Endothelial cell of umbilical vein (primary cell): ENCODE results near the gene SLC8A1. TPM values are rescaled to one million over a fixed set of nuclear protein-coding genes. Genes with fewer than 3 reads are reported as not detected.

Source experiments
- BruUV-seq: library from RNA; stranded (reverse); fragments of 400-500 nt; replicated peaks from 2 replicates; lab custom pipeline; 2021; lab: Mats Ljungman, UMichigan
- CTCF ChIA-PET: fragments of 300-600, 350-600 bp; sonication (Branson Sonifier 250); formaldehyde crosslinking; loops from one replicate; lab custom pipeline; 2021; ENCODE audit warnings: antibody characterized with exemption, inconsistent platforms; lab: Charles Lee
- POLR2A ChIA-PET: fragments of 300-600, 350-600 bp; sonication (Branson Sonifier 250); formaldehyde crosslinking; loops from one replicate; lab custom pipeline; 2021; ENCODE audit warnings: antibody characterized with exemption, inconsistent platforms; lab: Charles Lee
- DNase-seq: peaks from one replicate; pipeline ENCODE4 v3.0.0-alpha.2; 2011; ENCODE audit warnings: low read depth, low spot score
- FAIRE-seq: peaks from 2 replicates; lab custom pipeline; 2011; peaks lifted over from hg19 to GRCh38; lab: Jason Lieb, UNC
- H2AFZ ChIP-seq: 2 replicates; pipeline ENCODE4 v1.6.0; 2012; ENCODE audit warnings: low read depth, low read length, control low read depth, inconsistent platforms
- H3K27ac ChIP-seq: 2 replicates; pipeline ENCODE4 v1.5.1; 2011; ENCODE audit warnings: low read depth, mild to moderate bottlenecking, control low read depth, low read length, moderate library complexity; ENCODE audit not compliant: insufficient read depth
- H3K27me3 ChIP-seq, 2 experiments: 2 replicates each; pipeline versions ENCODE4 v1.6.0 to v1.6.1; 2011; ENCODE audit warnings: low read length in 2 of 2, mixed read lengths in 1 of 2; ENCODE audit not compliant: control insufficient read depth in 2 of 2, insufficient read depth in 2 of 2
- H3K36me3 ChIP-seq, 2 experiments: 2 replicates in 1 of 2; 3 replicates in 1 of 2; pipeline ENCODE4 v1.5.1; 2011; ENCODE audit warnings: low read length in 2 of 2, mild to moderate bottlenecking in 1 of 2, moderate library complexity in 1 of 2; ENCODE audit not compliant: control insufficient read depth in 2 of 2, insufficient read depth in 2 of 2; ENCODE audit errors: extremely low read depth in 1 of 2
- H3K4me1 ChIP-seq: 3 replicates; pipeline ENCODE4 v1.5.1; 2011; ENCODE audit warnings: mild to moderate bottlenecking, low read length; ENCODE audit not compliant: control insufficient read depth, insufficient read depth; ENCODE audit errors: extremely low read depth
- H3K4me2 ChIP-seq: 2 replicates; pipeline ENCODE4 v1.6.1; 2011; ENCODE audit warnings: low read length, control low read depth, mixed read lengths; ENCODE audit not compliant: insufficient read depth
- H3K4me3 ChIP-seq, 3 experiments: fragments of 200-600 bp in 1 of 3; sonication (generic), shearing (Covaris generic) in 1 of 3; replicated peaks in 1 of 3; 2 replicates each; pipeline ENCODE4 v1.5.1; 2011 to 2016; ENCODE audit warnings: control low read depth in 3 of 3, low read length in 3 of 3, mild to moderate bottlenecking in 2 of 3, inconsistent platforms in 1 of 3, low read depth in 1 of 3, moderate library complexity in 1 of 3; ENCODE audit not compliant: insufficient read depth in 1 of 3
- H3K79me2 ChIP-seq: 2 replicates; pipeline ENCODE4 v1.6.0; 2012; ENCODE audit warnings: low read length, inconsistent platforms; ENCODE audit not compliant: control insufficient read depth, insufficient read depth
- H3K9ac ChIP-seq: replicated peaks from 2 replicates; pipeline ENCODE3; 2011; ENCODE audit warnings: low read length, control low read depth; ENCODE audit not compliant: insufficient read depth; ENCODE audit errors: extremely low read depth
- H3K9me1 ChIP-seq: replicated peaks from 3 replicates; pipeline ENCODE4 v1.6.0; 2011; ENCODE audit warnings: mild to moderate bottlenecking, low read length; ENCODE audit not compliant: control insufficient read depth, insufficient read depth; ENCODE audit errors: extremely low read depth
- H3K9me3 ChIP-seq: replicated peaks from 2 replicates; pipeline ENCODE4 v1.5.1; 2012; ENCODE audit warnings: low read length, inconsistent platforms; ENCODE audit not compliant: control insufficient read depth, insufficient read depth
- H4K20me1 ChIP-seq: replicated peaks from 2 replicates; pipeline ENCODE3; 2011; ENCODE audit warnings: mild to moderate bottlenecking, low read length; ENCODE audit not compliant: control insufficient read depth, insufficient read depth; ENCODE audit errors: extremely low read depth
- EZH2 ChIP-seq: IDR thresholded peaks from 2 replicates; pipeline ENCODE4 v1.6.1; 2012; ENCODE audit warnings: borderline replicate concordance, low read depth, mild to moderate bottlenecking, moderate library complexity, low read length, inconsistent platforms; ENCODE audit not compliant: severe bottlenecking
- FOS ChIP-seq: IDR thresholded peaks from 2 replicates; pipeline ENCODE4 v1.6.1; 2011; ENCODE audit warnings: mild to moderate bottlenecking, low read length, moderate library complexity, borderline replicate concordance; ENCODE audit not compliant: insufficient read depth
- GATA2 ChIP-seq: IDR thresholded peaks from 2 replicates; pipeline ENCODE4 v1.7.0; 2011; ENCODE audit warnings: low read depth, mild to moderate bottlenecking, moderate library complexity, mixed read lengths, low read length; ENCODE audit not compliant: insufficient read length, insufficient read depth
- JUN ChIP-seq: IDR thresholded peaks from 2 replicates; pipeline ENCODE4 v1.6.1; 2011; ENCODE audit warnings: borderline replicate concordance, low read depth; ENCODE audit not compliant: insufficient read length, insufficient read depth
- MYC ChIP-seq: IDR thresholded peaks from one replicate; pipeline ENCODE4 v1.6.1; 2011; ENCODE audit warnings: mild to moderate bottlenecking, low read depth, low read length
- POLR2A ChIP-seq: IDR thresholded peaks from 2 replicates; pipeline ENCODE4 v1.6.1; 2012; ENCODE audit warnings: low read depth, mild to moderate bottlenecking, control low read depth, low read length
- POLR2AphosphoS5 ChIP-seq: IDR thresholded peaks from 2 replicates; pipeline ENCODE4 v1.6.1; 2012; ENCODE audit warnings: low read depth, mild to moderate bottlenecking, control low read depth, low read length, moderate library complexity; ENCODE audit not compliant: insufficient read depth
- dilution Hi-C: fragments of 300-500 bp; cut with MboI; formaldehyde crosslinking; loops from one replicate; pipeline ENCODE4 v1.15.0; 2019; ENCODE audit warnings: low sequenced_read_pairs; ENCODE audit not compliant: extremely low pct_ligation_motif_present
- intact Hi-C: fragments of 100-400 bp; cut with micrococcal nuclease; formaldehyde crosslinking; loops from one replicate; pipeline ENCODE4 v1.10.0; 2022
- polyA plus RNA-seq, 4 experiments: library from polyadenylated mRNA; depleted of rRNA in 3 of 4; stranded (reverse) in 3 of 4; unstranded in 1 of 4; fragments of >200 nt; gene quantifications; 2 replicates each; pipeline versions ENCODE4 v1.2.1 to v1.2.3, GENCODE V29; 2011 to 2012; ENCODE audit warnings: missing spikeins in 1 of 4
- total RNA-seq: library from RNA; stranded (reverse); gene quantifications from 2 replicates; pipeline ENCODE4 v1.2.3, GENCODE V29; 2021
- TF ChIP-seq, protein P1 (sequence below), 2 donors: IDR thresholded peaks; 1 replicate in 1 of 2; 2 replicates in 1 of 2; pipeline ENCODE4 v1.5.1; 2011; ENCODE audit warnings: low read length in 2 of 2, mild to moderate bottlenecking in 2 of 2, moderate library complexity in 2 of 2, control low read depth in 1 of 2, inconsistent platforms in 1 of 2, low read depth in 1 of 2; ENCODE audit not compliant: insufficient read depth in 1 of 2; ENCODE audit errors: extremely low read depth in 1 of 2
- TF ChIP-seq, protein P2 (sequence below): IDR thresholded peaks from 2 replicates; pipeline ENCODE4 v1.6.1; 2011; ENCODE audit not compliant: insufficient read depth, insufficient read length

SLC8A1 gene
- total and polyA plus RNA-seq, 2 donors (not counting 3 experiments of a cell fraction or from before 2014, with no cell fraction given) = 0.19 to 1.8 TPM

DNA sequence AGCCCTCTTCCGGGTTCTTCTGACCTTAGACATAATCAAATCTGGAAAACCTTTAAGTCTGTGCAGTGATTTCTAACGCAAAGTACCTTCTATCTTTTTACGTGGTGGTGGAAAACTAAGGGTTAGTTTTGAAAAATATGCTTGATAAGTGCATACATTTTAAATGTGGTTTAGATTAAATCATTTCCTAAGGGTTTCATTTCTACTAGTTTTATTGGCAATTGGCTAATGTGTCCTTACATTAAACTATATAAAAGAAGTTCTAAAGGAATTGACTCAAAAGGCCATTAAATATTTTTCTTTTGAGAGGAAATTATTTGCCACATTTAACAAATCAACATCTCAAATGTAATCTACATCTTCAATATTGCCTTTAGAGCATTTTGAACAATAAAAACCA is 404.5 kb downstream of the SLC8A1 start:
- CTCF ChIA-PET = no interaction called here
- dilution Hi-C loops = no loop called here
- no TSS peak for BruUV-seq

More for the DNA sequence above, 404.5 kb downstream of the SLC8A1 start:
- no peak for FAIRE-seq
- Histone ChIP-seq H2AFZ (no peak overlapping the region), H3K4me3 (no peak overlapping the region), H4K20me1 (no peaks in the 10 kb centered on the region), H3K27ac (no peak overlapping the region), H3K79me2 (no peaks in the 10 kb centered on the region), H3K9me3 (no peaks in the 10 kb centered on the region), H3K27me3 (peaks cover 2% of the 10 kb centered on the region in 2 experiments), H3K4me1 (no peaks in the 10 kb centered on the region), H3K36me3 (no peaks in the 10 kb centered on the region), H3K9me1 (no peaks in the 10 kb centered on the region), H3K9ac (no peak overlapping the region), H3K4me2 (no peak overlapping the region)
- POLR2A ChIA-PET = no interaction called here
- intact Hi-C loops = no loop called here
- TF ChIP-seq FOS (no peak), POLR2AphosphoS5 (no peak), EZH2 (no peak), GATA2 (no peak), POLR2A (no peak), JUN (no peak), MYC (no peak)
- TF ChIP-seq, protein P1, sequence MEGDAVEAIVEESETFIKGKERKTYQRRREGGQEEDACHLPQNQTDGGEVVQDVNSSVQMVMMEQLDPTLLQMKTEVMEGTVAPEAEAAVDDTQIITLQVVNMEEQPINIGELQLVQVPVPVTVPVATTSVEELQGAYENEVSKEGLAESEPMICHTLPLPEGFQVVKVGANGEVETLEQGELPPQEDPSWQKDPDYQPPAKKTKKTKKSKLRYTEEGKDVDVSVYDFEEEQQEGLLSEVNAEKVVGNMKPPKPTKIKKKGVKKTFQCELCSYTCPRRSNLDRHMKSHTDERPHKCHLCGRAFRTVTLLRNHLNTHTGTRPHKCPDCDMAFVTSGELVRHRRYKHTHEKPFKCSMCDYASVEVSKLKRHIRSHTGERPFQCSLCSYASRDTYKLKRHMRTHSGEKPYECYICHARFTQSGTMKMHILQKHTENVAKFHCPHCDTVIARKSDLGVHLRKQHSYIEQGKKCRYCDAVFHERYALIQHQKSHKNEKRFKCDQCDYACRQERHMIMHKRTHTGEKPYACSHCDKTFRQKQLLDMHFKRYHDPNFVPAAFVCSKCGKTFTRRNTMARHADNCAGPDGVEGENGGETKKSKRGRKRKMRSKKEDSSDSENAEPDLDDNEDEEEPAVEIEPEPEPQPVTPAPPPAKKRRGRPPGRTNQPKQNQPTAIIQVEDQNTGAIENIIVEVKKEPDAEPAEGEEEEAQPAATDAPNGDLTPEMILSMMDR (IDR thresholded peaks at IDR 0.05; ENCODE audit: extremely low read depth in 1 of 2, insufficient read depth in 1 of 2, low read depth in 1 of 2, low read length in 2 of 2) = no peak
- TF ChIP-seq, protein P2, sequence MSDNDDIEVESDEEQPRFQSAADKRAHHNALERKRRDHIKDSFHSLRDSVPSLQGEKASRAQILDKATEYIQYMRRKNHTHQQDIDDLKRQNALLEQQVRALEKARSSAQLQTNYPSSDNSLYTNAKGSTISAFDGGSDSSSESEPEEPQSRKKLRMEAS = no peak
- DNase-seq = no peak
